Right cardiac atrium (tissue), 5 donors: ENCODE data around the gene OLFM4. TPM values are rescaled to one million over a fixed set of nuclear protein-coding genes. Genes with fewer than 3 reads are reported as not detected.

Source experiments
- ATAC-seq, 2 donors: fragments of 200-7000 bp; cut with Tn5 transposase; one replicate each; pipeline versions ENCODE4 v1.8.0 to v1.9.1; 2020; ENCODE audit warnings: moderate library complexity in 2 of 2, mild to moderate bottlenecking in 1 of 2
- DNase-seq, 3 donors: peaks; one replicate each; pipeline ENCODE4 v3.0.0-alpha.2; 2020
- H3K27ac ChIP-seq: one replicate; pipeline ENCODE4 v1.5.1; 2013; ENCODE audit warnings: mild to moderate bottlenecking, low read length, control low read depth, moderate library complexity
- H3K27me3 ChIP-seq: one replicate; pipeline ENCODE4 v1.6.1; 2013; ENCODE audit not compliant: control insufficient read depth, insufficient read depth
- H3K4me1 ChIP-seq: one replicate; pipeline ENCODE4 v1.6.1; 2013; ENCODE audit warnings: low read length; ENCODE audit not compliant: control insufficient read depth, insufficient read depth
- H3K4me3 ChIP-seq: one replicate; pipeline ENCODE4 v1.5.1; 2013; ENCODE audit warnings: low read length, control low read depth
- H3K9me3 ChIP-seq: one replicate; pipeline ENCODE4 v1.6.1; 2013; ENCODE audit warnings: low read length; ENCODE audit not compliant: control insufficient read depth
- WGBS: extraction: QIAGEN DNeasy Blood & Tissue Kit; methylation state at CpG from one replicate; pipeline ENCODE4 v1.1.7; 2013; 5-methylcytosine and 5-hydroxymethylcytosine counted together
- intact Hi-C, 4 donors: fragments of 100-400 bp; cut with DNase I; formaldehyde crosslinking; loops; one replicate each; pipeline versions ENCODE4 v1.11.0 to v1.14.0; 2022 to 2023
- polyA plus RNA-seq: library from polyadenylated mRNA; stranded (reverse); fragments of 200-250 nt; gene quantifications from one replicate; pipeline ENCODE4 v1.2.3, GENCODE V29; 2013
- total RNA-seq, 4 donors: library from RNA; stranded (reverse); fragmentation: NEBNext Ultra II Directional; extraction: Animal tissue kit (Norgen Biotek cat#: 25700); gene quantifications; one replicate each; pipeline ENCODE4 v1.2.1, GENCODE V29; 2021
- donor health status: healthy with polysubstance abuse.
- donor health status: DM: no; HTN: yes; CAD: no.
- donor health status: DM: no; HTN: no; CAD: no.
- donor health status: DM: no; HTN: yes; CAD: no; lungs with severe emphysema.
- donor health status: DM: yes; HTN: yes; CAD: no.

Gene OLFM4
- total and polyA plus RNA-seq, 5 donors: 0.20 to 0.52 (median 0.26) TPM; not detected in 2

DNA sequence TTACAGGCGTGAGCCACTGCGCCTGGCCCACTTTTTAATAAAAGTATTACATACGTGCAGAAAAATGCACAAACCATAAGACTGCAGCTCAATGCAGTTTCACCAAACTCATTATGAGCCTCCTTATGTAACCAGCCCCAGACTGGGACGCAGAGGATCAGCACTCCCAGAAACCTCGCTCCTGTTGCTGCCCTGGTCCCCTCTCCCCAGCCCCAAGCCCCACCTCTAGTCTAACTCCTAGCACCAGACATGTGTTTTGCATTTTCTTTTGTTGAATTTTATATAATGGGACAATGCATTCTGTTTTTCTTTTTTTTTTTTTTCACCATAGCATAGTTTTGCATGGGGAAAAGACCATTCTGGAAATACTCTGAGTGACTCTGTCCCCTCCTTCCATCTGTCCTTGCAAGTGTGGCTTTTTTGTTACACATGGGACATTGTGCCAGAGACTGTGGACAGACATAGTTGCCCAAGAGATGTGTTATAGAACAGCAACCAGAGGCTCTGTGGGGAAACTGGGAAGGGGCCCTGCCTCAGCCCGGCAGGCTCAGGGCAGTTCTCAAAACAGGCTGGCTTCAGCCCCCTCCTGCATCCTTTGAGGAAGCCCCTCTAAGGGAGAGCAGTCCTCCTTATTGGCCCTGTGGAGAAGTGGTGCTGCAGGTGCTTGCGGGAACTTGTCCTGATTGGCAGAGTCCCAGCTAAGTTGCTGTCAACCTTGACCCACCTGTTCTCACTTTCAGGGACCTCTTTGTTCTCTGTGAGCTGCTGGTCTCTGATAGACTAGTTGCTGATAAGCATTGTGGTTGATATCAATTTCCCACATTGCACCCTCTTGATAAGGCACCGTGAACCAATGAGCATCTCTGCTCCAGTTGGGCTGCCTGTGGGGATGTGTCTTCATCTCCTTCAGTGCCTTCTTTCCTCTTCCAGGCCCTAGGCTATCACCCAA is 13.8 kb upstream of the OLFM4 start:
- Histone ChIP-seq H3K27ac (no peak overlapping the region), H3K4me3 (no peak overlapping the region), H3K9me3 (no peaks in the 10 kb centered on the region), H3K4me1 (no peaks in the 10 kb centered on the region), H3K27me3 (no peaks in the 10 kb centered on the region)
- DNase-seq: no peak
- intact Hi-C loops: no loop called here
- no peak for ATAC-seq
- 79% methylated on average over 8 of the region's 8 CpGs for WGBS

DNA sequence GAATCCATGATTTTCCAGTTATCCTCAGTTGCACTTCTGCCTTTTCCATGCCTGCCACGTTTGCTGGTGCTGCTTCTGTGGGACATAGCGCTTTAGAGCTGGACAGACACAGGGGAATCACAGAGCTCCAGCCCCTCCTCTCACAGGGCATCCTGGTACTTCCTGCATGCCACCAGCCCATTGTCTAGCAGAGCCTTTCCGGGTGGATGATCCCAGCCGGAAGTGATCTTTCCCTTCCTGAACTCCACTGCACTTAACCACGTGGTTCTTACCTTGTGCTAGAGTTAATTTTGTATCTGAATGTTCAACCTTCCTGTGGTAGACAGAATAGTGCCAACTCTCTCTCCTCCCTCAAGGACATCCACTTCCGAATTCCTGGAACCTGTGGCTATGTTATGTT is 12.6 kb upstream of the OLFM4 start:
- DNase-seq: no peak
- no peaks in the 10 kb centered on the region for H3K27me3 ChIP-seq
- ATAC-seq: no peak
- whole genome bisulfite sequencing: 69% methylated on average over 6 of the region's 6 CpGs
- H3K4me3 ChIP-seq: no peak overlapping the region
- intact Hi-C loops: no loop called here
- no peaks in the 10 kb centered on the region for H3K4me1 ChIP-seq
- H3K27ac ChIP-seq: no peak overlapping the region
- H3K9me3 ChIP-seq: no peaks in the 10 kb centered on the region

DNA sequence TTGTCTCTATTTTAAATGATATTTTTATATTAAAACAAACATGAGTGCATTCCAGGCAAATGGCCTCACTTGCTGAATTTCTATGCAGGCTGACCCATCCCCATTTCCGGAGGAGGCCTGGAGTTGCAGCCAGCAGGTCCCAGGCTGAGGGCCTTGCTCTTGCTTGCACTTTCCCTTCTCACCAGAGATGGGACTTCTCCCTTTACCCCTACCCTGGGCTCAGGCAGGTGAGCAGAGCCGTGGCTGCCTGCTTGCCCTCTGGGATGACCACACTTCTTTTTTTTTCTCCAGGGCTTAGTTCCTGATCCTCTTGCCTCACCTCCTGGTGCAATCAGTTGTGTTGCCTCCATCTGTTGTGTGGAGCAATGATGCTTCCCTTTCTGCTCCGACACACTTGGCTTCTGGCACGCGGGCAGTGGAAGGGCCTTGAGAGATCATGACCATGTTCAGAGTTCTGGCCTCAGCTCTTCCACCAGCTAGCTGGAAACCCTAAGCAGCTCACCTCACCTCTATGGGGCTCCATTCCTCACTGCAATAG is 11.1 kb upstream of the OLFM4 start:
- Histone ChIP-seq H3K27me3 (no peaks in the 10 kb centered on the region), H3K4me3 (no peak overlapping the region), H3K4me1 (no peaks in the 10 kb centered on the region), H3K9me3 (no peaks in the 10 kb centered on the region), H3K27ac (no peak overlapping the region)
- ATAC-seq (no peak), DNase-seq (no peak)
- intact Hi-C loops: no loop called here
- 76% methylated on average over 5 of the region's 5 CpGs for WGBS

DNA sequence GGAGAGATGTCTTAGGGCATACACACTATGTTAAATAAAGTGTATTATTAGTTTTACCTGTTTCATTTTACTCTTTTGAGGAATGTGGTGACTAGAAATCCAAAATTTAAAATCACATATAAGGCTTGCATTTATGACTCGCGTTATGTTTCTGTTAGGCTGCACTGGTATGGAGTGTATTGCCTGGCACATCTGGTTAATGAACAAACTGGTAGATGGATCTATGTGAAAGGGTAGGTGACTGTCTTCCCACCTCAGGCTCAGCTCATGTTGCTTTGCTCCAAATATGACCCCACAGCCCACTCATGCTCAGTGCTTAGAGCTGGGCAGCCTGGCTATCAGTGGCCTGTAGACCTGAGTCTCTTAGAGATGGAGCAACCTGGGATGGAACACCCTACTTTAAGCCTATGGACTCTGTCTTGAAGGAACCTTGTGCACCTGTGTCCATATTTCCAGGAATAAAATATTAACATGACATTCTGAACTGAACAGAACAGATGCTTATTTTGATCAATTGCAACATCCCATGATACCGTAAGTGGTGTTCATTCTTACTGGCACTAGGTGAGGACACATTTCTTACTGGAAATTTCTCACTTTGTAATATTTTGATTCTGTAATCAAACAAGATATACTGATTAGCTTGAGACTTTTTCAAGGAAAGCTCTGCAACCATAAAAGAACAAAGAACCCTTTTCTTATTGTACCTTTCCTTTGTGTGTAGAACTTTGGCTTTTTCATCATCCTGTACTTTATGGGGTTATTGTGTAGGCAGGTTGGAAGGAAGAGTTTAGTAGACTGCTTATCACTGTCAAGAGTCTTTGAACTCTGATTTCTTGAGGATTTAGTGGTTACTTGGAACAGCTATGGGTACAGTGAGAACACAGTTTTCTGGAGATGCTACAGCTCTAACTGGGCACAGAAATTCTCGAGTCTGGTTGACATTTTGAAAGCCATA is 9.6 kb upstream of the OLFM4 start:
- H3K27me3 ChIP-seq: no peaks in the 10 kb centered on the region
- no peak overlapping the region for H3K27ac ChIP-seq
- intact Hi-C loops: no loop called here
- no peaks in the 10 kb centered on the region for H3K9me3 ChIP-seq
- no peak for DNase-seq
- WGBS: 85% methylated on average over 4 of the region's 4 CpGs
- no peak overlapping the region for H3K4me3 ChIP-seq
- no peaks in the 10 kb centered on the region for H3K4me1 ChIP-seq
- no peak for ATAC-seq

DNA sequence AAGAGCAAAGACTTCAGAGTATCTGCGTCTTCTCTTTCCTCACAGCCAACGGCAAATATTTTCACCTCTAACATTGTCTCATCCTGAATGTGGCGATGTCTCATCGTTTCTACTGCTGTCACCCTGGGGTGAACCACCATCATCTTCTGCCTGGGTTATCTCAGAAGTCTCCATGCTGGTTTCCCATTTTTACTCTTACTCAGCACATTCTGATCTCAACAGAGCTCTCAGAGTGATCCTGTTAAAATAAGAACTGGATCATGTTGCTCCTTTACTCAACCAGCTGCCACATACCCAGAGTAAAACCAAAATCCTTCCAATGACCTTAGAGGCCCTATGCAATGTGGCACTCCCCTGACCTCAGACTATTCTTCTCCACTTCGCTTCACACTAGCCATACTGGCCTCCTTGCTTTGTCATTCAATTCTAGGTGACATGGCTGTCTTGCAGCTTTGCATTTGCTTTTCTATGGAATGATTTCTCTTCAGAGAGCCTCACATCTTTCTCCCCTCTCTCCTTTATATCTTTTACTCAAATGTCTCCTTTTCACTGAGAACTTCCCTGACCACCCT is 7.8 kb upstream of the OLFM4 start:
- Histone ChIP-seq H3K9me3 (no peaks in the 10 kb centered on the region), H3K27ac (no peak overlapping the region), H3K27me3 (no peaks in the 10 kb centered on the region), H3K4me1 (no peaks in the 10 kb centered on the region), H3K4me3 (no peak overlapping the region)
- intact Hi-C loops: no loop called here
- ATAC-seq (no peak), DNase-seq (no peak)
- WGBS: 79% methylated on average over 5 of the region's 5 CpGs

DNA sequence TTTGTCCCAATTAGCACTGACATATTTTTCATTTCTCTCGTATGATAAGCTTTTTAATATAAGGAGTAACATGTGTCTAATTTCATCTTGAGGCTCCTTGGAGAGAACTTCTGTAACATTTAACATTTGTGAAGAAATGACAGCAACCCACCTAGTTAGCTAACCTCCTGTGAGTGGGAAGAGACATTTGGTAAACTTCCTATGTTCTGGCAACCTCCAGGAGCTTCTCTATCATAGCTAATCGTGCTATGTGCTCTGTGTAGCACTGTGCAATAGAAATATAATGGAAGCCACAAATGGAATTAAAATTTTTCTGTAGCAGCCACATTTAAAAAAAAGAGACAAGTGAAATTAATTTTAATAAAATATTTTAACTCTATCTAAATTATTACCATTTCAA is 5.4 kb upstream of the OLFM4 start:
- Histone ChIP-seq H3K27ac (no peak overlapping the region), H3K4me1 (no peaks in the 10 kb centered on the region), H3K27me3 (no peaks in the 10 kb centered on the region), H3K4me3 (no peak overlapping the region), H3K9me3 (no peaks in the 10 kb centered on the region)
- intact Hi-C loops: no loop called here
- DNase-seq (no peak), ATAC-seq (no peak)
- WGBS: 67% methylated on average over 2 of the region's 2 CpGs

DNA sequence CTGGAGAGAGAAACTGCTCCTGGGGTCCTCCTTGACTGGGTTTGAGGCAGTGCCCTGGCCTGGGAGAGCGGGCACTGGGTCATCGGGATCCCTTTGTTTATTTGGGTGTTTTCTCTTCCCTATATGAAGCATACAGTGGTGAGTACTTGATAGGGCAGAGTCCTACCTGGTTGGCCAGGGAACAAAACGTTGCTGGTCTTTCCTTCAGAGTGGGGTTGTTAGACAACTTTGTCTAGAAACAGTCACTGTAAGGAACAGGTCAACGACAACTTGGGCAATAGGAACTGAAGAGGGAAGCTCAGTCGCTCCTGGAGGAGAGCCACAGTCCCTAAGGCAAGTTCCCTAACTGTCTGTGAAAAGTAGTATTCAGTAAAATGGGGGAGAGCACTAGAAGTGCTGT is 550 bp upstream of the OLFM4 start:
- ATAC-seq (no peak), DNase-seq (no peak)
- Histone ChIP-seq H3K27ac (no peak overlapping the region), H3K27me3 (no peaks in the 10 kb centered on the region), H3K4me3 (no peak overlapping the region), H3K4me1 (no peaks in the 10 kb centered on the region), H3K9me3 (no peaks in the 10 kb centered on the region)
- WGBS: 70% methylated on average over 5 of the region's 5 CpGs
- intact Hi-C loops: no loop called here

DNA sequence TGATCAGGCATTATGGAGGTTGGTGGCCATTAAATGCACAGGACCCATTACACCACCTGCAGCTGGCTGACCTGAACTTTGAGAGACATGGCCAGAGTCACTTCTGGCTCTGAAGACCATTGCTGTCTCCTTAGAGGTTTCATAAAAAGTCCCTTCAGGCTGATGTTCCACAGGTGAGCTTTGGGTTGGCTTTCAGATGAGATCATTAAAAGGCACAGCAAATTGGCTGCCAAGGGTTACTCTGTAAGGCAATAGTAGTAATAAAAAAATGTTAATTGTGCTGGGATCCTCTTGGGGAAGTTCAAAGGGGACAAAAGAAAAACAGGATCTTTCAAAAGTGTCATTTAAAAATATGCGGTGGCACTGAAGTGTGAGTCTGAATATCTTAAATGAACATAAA is 4.2 kb downstream of the OLFM4 start:
- Histone ChIP-seq H3K4me3 (no peak overlapping the region), H3K27ac (no peak overlapping the region), H3K9me3 (no peaks in the 10 kb centered on the region), H3K27me3 (no peaks in the 10 kb centered on the region), H3K4me1 (no peaks in the 10 kb centered on the region)
- intact Hi-C loops: no loop called here
- no peak for DNase-seq
- WGBS: 0% methylated on average over 1 of the region's 1 CpG
- no peak for ATAC-seq

DNA sequence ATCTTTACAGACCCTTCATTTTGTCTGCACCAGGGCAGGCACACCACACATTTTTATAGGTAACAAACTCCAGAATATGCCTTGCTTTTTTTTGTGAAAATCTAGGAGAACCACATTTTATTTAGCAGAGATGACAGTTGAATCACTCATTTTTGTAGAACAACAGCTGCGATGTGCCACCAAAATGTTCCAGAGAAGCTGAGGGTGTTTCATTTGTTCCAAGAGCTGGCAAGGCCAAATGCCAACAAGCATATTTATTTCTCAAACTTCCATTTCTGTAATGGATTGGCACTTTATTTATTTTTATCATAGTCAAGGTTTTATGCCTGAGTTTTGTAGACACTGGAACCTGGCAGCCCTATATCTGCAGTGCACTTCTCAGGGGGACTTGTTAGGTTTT is 10.4 kb downstream of the OLFM4 start:
- H3K9me3 ChIP-seq: no peaks in the 10 kb centered on the region
- DNase-seq (no peak), ATAC-seq (no peak)
- intact Hi-C loops: no loop called here
- no peak overlapping the region for H3K27ac ChIP-seq
- no peaks in the 10 kb centered on the region for H3K4me1 ChIP-seq
- H3K4me3 ChIP-seq: no peak overlapping the region
- no peaks in the 10 kb centered on the region for H3K27me3 ChIP-seq
- WGBS: 97% methylated on average over 1 of the region's 1 CpG

DNA sequence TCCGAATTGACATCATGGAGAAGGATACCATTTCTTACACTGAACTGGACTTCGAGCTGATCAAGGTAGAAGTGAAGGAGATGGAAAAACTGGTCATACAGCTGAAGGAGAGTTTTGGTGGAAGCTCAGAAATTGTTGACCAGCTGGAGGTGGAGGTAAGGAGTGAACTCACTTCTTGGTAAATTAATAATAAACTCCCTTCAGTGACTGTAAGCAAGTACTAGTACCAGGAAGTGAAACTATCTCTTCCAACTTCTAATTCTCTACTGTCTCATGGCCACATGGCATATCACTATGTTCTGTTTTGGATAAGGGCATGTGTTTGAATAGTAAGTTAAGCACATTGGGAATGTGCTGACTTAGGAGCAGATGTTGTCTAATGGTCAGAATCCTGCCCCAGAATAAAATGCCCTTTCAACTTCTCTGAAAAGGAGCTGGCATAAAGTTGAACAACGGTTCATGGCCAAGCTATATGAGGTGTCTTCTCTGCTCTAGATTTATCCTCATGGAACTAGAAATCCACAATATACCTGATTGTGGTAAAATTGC is 13.4 kb downstream of the OLFM4 start:
- 57% methylated on average over 3 of the region's 3 CpGs for WGBS
- Histone ChIP-seq H3K9me3 (no peaks in the 10 kb centered on the region), H3K4me3 (no peak overlapping the region), H3K4me1 (no peaks in the 10 kb centered on the region), H3K27me3 (no peaks in the 10 kb centered on the region), H3K27ac (no peak overlapping the region)
- DNase-seq: no peak
- intact Hi-C loops: no loop called here
- ATAC-seq: no peak
